HG03520 (cell line): ENCODE measurements around the gene STIM2.

ENCODE experiments used
- ATAC-seq: cut with Tn5 transposase; IDR thresholded peaks from one replicate; pipeline ENCODE4 v1.9.1; 2021; ENCODE audit warnings: mild to moderate bottlenecking, moderate library complexity; ENCODE audit not compliant: unreplicated experiment

STIM2 gene

GRCh38 chr4:26996745-26997144 lies 136.1 kb downstream of the STIM2 start:
- no peak for ATAC-seq

DNA sequence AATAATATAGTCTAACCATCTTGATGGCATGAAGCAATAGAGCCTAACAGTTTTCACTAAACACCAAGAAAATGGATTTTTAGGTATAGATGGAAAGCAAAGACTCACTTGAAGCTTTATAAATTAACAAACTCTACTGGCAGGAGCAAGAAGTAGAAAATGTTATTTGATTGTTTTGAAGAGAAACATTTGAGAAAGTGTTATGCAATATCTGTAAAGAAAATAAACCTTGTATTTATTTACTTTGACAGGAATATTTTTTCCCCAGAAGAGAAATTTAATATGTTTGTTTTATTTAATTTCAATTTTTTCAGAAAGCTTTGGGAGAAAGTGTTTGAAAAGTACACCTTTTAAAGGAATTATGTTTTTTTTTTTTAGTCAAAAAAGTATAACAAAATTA lies 139.0 kb downstream of the STIM2 start:
- ATAC-seq = no peak

GRCh38 chr4:27000122-27000521 lies 139.5 kb downstream of the STIM2 start:
- ATAC-seq = no peak

GRCh38 chr4:27000820-27001219 lies 140.2 kb downstream of the STIM2 start:
- peak; percentile 91 for ATAC-seq

GRCh38 chr4:27001398-27002164 lies 140.9 kb downstream of the STIM2 start:
- no peak for ATAC-seq

DNA sequence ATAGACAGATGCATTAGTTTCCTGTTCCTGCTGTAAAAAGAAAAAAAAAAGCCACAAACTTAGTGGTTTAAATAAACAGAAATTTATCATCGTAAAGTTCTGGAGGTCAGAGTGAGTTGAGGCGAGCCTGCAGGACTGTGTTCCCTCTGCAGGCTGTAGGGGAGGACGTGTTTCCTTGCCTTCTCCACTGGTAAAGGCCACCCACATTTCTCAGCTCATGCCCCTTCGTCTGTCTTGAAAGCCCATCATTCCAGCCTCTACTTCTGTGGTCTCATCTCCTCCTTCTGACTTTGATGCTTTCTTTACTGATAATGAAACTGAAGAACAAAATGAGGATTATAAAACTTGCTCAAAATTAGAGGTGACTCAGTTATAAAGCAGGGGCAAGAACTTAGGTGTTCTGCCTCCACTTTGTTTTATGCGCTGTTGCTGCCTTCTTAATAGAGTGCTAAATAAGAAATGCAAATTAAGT lies 143.0 kb downstream of the STIM2 start:
- no peak for ATAC-seq

- no peak for ATAC-seq
Observed at GRCh38 chr4:27005501-27005900, 144.9 kb downstream of the STIM2 start.

- ATAC-seq = no peak
Observed at GRCh38 chr4:27005905-27006590, 145.4 kb downstream of the STIM2 start.

DNA sequence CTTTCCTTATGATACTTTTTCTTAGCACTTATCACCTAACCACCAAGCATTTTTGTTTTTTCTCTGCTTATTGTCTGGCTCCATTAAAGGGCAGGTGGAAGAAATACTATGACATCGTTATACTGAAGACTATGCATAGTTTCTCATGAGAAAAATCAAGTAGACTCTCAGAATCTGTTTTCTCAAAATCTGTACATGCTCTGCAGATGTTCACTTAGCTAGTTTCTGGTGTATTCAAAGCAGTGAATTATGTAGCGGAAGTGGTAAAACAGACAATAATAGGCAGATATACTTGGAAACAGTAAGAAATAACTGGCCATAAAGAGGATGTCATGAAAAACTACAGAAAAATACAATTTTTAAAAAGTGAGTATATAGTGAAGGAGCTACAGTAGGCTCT lies 146.0 kb downstream of the STIM2 start:
- ATAC-seq = no peak

DNA sequence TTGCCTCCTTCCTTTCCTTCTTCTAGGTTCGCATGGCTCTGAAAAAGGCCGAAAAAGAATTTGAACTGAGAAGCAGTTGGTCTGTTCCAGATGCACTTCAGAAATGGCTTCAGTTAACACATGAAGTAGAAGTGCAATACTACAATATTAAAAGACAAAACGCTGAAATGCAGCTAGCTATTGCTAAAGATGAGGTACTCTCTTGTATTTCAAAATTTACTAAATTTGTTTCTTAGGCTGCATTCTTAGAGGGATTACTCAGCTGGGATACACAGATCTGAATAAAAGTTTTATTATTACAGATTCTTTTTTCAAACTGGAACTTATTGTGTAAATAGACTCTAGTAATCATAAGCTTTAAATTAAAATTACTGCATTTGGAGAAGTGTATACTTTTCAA lies 146.9 kb downstream of the STIM2 start:
- no peak for ATAC-seq

DNA sequence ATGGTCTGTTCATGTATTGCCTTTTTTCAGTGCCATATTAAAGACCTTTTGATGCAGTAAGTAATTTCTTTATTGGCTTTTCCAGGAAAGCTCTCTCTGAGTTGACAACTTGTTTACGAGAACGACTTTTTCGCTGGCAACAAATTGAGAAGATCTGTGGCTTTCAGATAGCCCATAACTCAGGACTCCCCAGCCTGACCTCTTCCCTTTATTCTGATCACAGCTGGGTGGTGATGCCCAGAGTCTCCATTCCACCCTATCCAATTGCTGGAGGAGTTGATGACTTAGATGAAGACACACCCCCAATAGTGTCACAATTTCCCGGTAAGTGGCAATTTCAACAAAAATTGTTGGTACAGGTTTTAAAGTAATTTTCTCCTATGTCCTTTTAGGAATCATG lies 148.0 kb downstream of the STIM2 start:
- no peak for ATAC-seq

GRCh38 chr4:27009539-27009938 lies 148.9 kb downstream of the STIM2 start:
- ATAC-seq = no peak

- peak; percentile 67 for ATAC-seq
Observed at GRCh38 chr4:27010334-27010940, 149.8 kb downstream of the STIM2 start.

- ATAC-seq = no peak
Observed at GRCh38 chr4:27011401-27011800, 150.8 kb downstream of the STIM2 start.

GRCh38 chr4:27013012-27013411 lies 152.4 kb downstream of the STIM2 start:
- no peak for ATAC-seq

GRCh38 chr4:27016551-27016950 lies 155.9 kb downstream of the STIM2 start:
- ATAC-seq = no peak

DNA sequence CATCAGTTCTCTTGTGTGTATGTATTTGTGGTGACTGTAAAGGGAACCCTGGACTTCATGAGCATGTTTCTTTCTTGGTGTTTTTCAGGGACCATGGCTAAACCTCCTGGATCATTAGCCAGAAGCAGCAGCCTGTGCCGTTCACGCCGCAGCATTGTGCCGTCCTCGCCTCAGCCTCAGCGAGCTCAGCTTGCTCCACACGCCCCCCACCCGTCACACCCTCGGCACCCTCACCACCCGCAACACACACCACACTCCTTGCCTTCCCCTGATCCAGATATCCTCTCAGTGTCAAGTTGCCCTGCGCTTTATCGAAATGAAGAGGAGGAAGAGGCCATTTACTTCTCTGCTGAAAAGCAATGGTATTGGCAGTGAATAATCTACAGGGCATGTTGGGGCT lies 157.0 kb downstream of the STIM2 start:
- ATAC-seq = no peak

GRCh38 chr4:27018076-27018475 lies 157.4 kb downstream of the STIM2 start:
- no peak for ATAC-seq

GRCh38 chr4:27018910-27019309 lies 158.3 kb downstream of the STIM2 start:
- ATAC-seq = no peak

DNA sequence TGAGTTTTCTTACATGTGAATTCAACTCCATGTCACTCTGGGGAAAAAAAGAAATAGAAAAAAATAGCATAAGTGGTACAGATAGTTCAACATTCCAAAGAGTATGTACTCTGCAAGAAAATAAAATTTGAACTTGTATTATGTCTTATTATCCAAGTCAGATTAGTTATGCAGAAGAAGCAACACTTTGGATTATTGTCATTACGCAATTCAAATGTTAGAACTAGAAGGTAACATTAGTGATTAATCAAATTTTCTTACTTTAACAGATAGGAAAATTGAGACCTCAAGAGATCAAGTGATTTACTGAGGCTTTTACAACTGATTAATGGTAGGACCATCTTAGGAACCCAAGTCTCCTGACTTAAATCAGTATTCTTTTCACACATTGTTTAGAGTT lies 159.1 kb downstream of the STIM2 start:
- no peak for ATAC-seq

DNA sequence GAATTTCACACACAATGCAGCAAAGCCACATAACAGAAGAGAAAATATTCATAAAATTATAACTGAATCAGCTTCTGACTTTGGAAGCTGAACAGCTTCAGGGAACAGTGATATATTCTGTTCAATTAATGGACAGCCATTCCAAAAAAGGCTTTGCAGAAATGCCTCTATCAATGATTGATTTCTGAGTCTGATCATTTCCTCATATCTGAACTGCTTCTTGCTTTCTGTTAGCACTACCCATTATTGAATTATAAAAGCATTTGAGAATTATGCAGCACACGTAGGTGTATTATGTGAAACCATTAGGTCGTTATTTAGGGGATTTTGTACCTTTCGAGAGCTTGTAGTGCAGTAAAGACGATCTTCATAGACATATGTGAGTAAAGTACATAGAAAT lies 159.6 kb downstream of the STIM2 start:
- ATAC-seq = no peak

DNA sequence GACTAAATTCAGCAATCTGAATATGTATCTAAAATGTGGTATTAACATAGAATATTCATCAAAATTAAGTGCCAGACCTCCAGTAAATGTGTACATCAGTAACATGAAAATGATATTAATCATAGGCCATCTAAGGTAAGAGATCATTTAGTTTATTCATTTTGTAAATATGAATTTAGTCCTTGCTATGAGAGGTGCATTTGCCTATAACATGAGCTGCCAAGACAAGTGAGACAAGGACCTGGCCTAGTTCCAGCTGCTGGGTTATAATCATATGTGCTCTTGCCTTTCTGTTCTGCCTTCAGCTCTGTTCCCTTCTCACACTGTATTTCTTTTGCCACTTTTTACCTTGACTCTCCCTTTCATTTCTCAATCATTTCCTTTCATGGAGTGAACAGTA lies 160.0 kb downstream of the STIM2 start:
- ATAC-seq = no peak
